AG09319 (cell line): ENCODE results near the gene HDGF.

Source experiments
- DNase-seq: peaks from one replicate; pipeline ENCODE4 v3.0.0-alpha.2; 2010; ENCODE audit warnings: low read depth; ENCODE audit errors: extremely low read depth
- TF ChIP-seq, protein P1 (sequence below): IDR thresholded peaks from 2 replicates; pipeline ENCODE4 v1.5.1; 2011; ENCODE audit warnings: low read depth, mild to moderate bottlenecking, inconsistent platforms, low read length, moderate library complexity

The HDGF gene

DNA sequence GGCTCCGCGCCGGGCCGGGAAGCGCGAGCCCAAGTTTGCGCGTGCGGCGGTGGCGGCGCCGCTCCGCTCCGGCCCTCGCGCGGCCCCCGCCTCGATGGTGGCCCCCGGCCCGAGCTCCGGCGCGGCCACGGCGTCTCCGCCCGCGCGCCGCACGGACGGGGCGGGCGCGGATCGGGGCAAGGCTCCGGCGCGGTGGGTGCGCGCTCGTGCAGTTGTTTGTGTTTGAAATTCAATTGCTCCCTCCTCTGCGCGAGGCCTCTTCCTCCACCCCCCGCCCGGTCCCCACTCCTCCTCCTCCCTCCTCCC is at the start of gene HDGF:
Gene HDGF, minus strand, starts transcription at position 225 of the 306 bp plus-strand sequence. CDS start 246 bp downstream, outside the sequence.
- TF ChIP-seq, protein P1, sequence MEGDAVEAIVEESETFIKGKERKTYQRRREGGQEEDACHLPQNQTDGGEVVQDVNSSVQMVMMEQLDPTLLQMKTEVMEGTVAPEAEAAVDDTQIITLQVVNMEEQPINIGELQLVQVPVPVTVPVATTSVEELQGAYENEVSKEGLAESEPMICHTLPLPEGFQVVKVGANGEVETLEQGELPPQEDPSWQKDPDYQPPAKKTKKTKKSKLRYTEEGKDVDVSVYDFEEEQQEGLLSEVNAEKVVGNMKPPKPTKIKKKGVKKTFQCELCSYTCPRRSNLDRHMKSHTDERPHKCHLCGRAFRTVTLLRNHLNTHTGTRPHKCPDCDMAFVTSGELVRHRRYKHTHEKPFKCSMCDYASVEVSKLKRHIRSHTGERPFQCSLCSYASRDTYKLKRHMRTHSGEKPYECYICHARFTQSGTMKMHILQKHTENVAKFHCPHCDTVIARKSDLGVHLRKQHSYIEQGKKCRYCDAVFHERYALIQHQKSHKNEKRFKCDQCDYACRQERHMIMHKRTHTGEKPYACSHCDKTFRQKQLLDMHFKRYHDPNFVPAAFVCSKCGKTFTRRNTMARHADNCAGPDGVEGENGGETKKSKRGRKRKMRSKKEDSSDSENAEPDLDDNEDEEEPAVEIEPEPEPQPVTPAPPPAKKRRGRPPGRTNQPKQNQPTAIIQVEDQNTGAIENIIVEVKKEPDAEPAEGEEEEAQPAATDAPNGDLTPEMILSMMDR: no peak
- DNase-seq: no peak

- TF ChIP-seq, protein P1: peak; percentile 84
- peak; percentile 37 for DNase-seq
Observed at GRCh38 chr1:156797212-156797871, 45.9 kb upstream of the HDGF start.

DNA sequence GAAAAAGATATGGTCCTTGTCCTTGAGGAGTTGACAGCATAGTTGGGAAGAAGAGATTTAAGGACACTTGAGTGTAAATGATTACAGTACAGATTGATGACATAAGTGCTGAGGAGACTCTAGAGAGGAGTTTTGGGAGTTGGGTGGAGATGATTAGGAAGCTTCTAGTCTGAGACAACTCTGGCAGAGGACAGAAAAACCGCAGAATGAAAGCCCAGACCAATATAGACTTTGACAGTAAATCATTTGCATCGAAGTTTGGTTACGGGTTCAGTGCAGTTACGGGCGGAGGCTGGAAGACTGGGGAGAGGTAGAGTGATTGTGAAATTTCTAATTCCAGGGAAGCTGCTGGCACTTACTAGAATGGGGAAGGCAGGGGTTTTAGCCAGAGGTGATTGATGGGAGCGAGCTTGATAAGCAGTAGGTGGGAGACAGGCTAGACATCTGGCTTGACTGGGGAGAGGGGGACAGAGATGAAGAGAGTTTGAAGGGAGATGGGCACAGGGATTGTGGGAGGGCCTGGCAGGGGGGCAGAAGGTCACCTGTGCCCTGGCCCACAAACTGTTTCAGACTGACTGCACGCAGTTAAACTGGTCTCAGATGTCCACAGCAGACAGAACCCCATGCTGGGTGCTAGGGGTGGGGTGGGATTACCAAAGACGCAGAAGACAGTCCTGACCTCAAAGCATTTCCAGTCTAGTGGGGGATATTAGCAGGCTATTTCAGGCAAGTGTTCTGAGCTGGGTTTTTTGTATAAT is 45.0 kb upstream of the HDGF start:
- no peak for DNase-seq
- TF ChIP-seq, protein P1: no peak

DNA sequence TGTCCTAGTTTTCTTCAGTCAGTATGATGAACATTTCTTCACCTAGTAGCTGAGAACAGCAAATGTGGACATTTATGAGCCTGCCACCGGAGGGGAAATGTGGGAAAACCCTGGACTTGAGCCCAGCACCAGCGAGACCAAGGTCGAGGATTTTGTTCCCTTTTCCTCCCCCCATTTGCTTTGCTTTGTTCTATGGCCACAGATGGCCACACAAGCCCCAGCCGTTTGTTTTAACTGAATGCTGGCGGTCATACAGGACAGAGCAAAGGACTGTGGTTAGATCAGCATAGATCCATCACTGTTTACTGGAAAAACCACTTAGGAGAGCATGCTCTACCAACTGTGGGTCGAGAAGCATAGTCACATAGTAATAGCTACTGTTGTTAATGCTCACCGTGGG is 44.3 kb upstream of the HDGF start:
- TF ChIP-seq, protein P1: no peak
- DNase-seq: no peak

DNA sequence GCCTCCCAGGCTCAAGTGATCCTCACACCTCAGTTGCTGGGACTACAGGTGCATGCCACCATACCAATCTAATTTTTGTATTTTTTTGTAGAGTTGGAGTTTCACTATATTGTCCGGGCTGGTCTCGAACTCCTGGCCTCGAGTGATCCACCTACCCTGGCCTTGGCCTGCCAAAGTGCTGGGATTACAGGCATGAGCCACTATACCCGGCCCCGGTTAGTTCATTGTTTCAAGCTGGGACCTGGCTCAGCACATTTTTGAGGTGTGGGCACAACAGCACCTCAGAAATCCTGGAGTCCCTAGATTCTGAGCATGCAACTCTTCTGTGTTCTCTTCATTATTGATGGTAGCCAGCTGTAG is 43.9 kb upstream of the HDGF start:
- TF ChIP-seq, protein P1: no peak
- no peak for DNase-seq

- DNase-seq: no peak
Observed at GRCh38 chr1:156794506-156795373, 43.3 kb upstream of the HDGF start.

More at GRCh38 chr1:156794506-156795373, 43.3 kb upstream of the HDGF start:
- TF ChIP-seq, protein P1: no peak
